ENCODE results near the gene IFIT3.

DNA sequence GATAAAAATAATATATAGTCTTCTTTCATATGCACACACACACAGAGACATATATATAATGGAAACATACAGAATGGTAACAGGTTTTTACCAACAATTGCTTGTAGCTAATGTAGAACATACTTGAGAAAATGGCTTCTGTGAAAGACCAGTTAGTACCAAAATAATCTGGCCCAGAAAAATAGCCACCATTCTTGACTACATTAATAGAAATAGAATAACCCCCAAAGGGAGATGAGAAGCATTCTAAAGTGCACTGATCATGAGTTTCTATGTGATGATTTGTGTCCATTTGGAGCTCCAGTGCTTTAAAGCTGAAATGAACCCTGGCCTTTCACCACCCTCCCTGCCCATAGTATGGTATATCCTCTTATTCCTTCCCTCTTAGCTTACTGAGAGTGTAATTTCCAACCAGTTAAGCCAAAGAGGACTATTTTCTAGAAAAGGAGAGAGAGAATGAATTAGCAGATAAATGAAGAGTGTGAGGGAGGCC is 48.9 kb upstream of the IFIT3 start:
- TF ChIP-seq POLR2A (IDR thresholded peaks at IDR 0.05) (no peak), CTCF (IDR thresholded peaks at IDR 0.05) (no peak)
